Amniotic stem cell (primary cell): ENCODE data around the gene KISS1.
"Not testable (repeated sequence)": the region's sequence is repeated elsewhere in the genome, so short reads cannot be mapped to it uniquely, and the experiment has no call there.

ENCODE experiments used
- DNase-seq: peaks from one replicate; lab custom pipeline; 2025; lab: John Stamatoyannopoulos, UW

Gene KISS1

GRCh38 chr1:204196068-204196795 lies at the start of gene KISS1:
Gene KISS1, minus strand, starts transcription at chr1:204196491. Its CDS starts 3,615 bp downstream, at chr1:204192876.
- DNase-seq, result no peak

- no peak for DNase-seq
These were observed 46.6 kb upstream of the KISS1 start for GRCh38 chr1:204242920-204243319.

- no peak for DNase-seq
These were observed 45.6 kb upstream of the KISS1 start for GRCh38 chr1:204241914-204242313.

- no peak for DNase-seq
These were observed 44.8 kb upstream of the KISS1 start for GRCh38 chr1:204241050-204241449.

- DNase-seq, result no peak
These were observed 43.9 kb upstream of the KISS1 start for GRCh38 chr1:204240233-204240632.

- DNase-seq, result not testable (repeated sequence)
These were observed 43.1 kb upstream of the KISS1 start for GRCh38 chr1:204239401-204239800.

GRCh38 chr1:204238520-204238919 lies 42.2 kb upstream of the KISS1 start:
- DNase-seq, result not testable (repeated sequence)

GRCh38 chr1:204237515-204237914 lies 41.2 kb upstream of the KISS1 start:
- DNase-seq, result not testable (repeated sequence)

GRCh38 chr1:204232526-204232925 lies 36.2 kb upstream of the KISS1 start:
- DNase-seq, result peak; percentile 32

GRCh38 chr1:204230211-204230610 lies 33.9 kb upstream of the KISS1 start:
- no peak for DNase-seq

GRCh38 chr1:204228896-204229295 lies 32.6 kb upstream of the KISS1 start:
- no peak for DNase-seq

- DNase-seq, result no peak
These were observed 31.9 kb upstream of the KISS1 start for GRCh38 chr1:204227996-204228785.

GRCh38 chr1:204227351-204227750 lies 31.1 kb upstream of the KISS1 start:
- DNase-seq, result no peak

GRCh38 chr1:204225841-204226735 lies 29.8 kb upstream of the KISS1 start:
- no peak for DNase-seq

GRCh38 chr1:204224655-204225054 lies 28.4 kb upstream of the KISS1 start:
- no peak for DNase-seq

GRCh38 chr1:204223129-204223860 lies 27.0 kb upstream of the KISS1 start:
- no peak for DNase-seq

- no peak for DNase-seq
These were observed 26.4 kb upstream of the KISS1 start for GRCh38 chr1:204222764-204223055.

- no peak for DNase-seq
These were observed 25.9 kb upstream of the KISS1 start for GRCh38 chr1:204222006-204222763.

- DNase-seq, result no peak
These were observed 25.0 kb upstream of the KISS1 start for GRCh38 chr1:204221271-204221670.

- no peak for DNase-seq
These were observed 23.8 kb upstream of the KISS1 start for GRCh38 chr1:204219971-204220616.

GRCh38 chr1:204218552-204218951 lies 22.3 kb upstream of the KISS1 start:
- no peak for DNase-seq
